ENCODE measurements around the gene C1QTNF5. TPM values are rescaled to one million over a fixed set of nuclear protein-coding genes. Genes with fewer than 3 reads are reported as not detected.

Gene C1QTNF5
- total RNA-seq, 2 donors from 2014 or later: 0.62 to 0.66 TPM

DNA sequence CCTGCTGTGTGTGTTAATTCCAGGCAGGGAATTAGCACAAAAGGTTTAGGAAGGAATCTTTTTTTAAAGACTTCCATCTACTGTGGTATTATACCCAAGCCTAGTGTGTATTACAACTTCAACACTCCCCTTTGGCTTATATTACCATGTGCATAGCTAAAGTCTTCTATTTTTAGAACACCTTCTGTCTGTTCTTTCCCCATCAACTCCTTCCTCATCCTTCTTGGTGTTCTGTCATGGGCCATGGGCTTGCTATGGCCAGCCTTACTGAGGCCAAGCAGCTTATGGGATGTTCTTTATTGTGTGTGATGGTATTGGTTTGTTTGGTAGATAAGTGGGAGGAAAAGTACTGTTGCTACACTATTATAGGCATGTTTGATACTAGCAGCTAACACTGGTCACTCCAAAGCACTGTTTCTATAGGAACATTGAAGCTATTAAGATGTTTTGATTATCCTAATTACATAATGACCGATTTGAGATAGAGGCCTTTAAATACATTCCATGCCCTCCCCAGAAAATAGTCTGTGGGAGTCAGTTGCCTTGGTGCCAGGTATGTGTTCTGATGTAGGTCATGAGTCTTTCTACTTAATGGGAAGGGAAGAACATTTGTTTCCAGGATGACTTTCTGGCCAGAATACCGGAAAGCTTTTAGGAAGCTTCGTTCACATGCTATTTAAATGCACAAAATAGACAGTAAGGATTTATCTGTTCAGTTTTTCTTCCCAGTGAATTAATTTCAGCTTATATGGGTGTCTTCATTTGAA lies 40.3 kb downstream of the C1QTNF5 start:
- Mint-ChIP-seq H3K4me3 (no peak overlapping the region), H3K36me3 (ENCODE audit: low read depth) (peaks cover 73% of the 10 kb centered on the region), H3K9me3 (no peaks in the 10 kb centered on the region), H3K27ac (no peak overlapping the region), H3K27me3 (ENCODE audit: insufficient read depth) (no peaks in the 10 kb centered on the region), H3K4me1 (no peaks in the 10 kb centered on the region)
- Histone ChIP-seq H3K9ac (ENCODE audit: extremely low read depth, low read length, poor library complexity, severe bottlenecking) (no peak overlapping the region), H3K27me3 (ENCODE audit: control insufficient read depth, insufficient read depth, low read length, poor library complexity, severe bottlenecking) (no peaks in the 10 kb centered on the region), H3K4me1 (ENCODE audit: control insufficient read depth, insufficient read depth, low read length) (no peaks in the 10 kb centered on the region), H3K27ac (ENCODE audit: low read depth, low read length) (no peak overlapping the region), H3K9me3 (ENCODE audit: control insufficient read depth, low read length) (no peaks in the 10 kb centered on the region), H3K4me3 (ENCODE audit: low read length) (no peak overlapping the region), H3K36me3 (ENCODE audit: control insufficient read depth, insufficient read depth, low read length) (peaks cover 78% of the 10 kb centered on the region)
- DNase-seq: no peak
- TF ChIP-seq, protein P1, sequence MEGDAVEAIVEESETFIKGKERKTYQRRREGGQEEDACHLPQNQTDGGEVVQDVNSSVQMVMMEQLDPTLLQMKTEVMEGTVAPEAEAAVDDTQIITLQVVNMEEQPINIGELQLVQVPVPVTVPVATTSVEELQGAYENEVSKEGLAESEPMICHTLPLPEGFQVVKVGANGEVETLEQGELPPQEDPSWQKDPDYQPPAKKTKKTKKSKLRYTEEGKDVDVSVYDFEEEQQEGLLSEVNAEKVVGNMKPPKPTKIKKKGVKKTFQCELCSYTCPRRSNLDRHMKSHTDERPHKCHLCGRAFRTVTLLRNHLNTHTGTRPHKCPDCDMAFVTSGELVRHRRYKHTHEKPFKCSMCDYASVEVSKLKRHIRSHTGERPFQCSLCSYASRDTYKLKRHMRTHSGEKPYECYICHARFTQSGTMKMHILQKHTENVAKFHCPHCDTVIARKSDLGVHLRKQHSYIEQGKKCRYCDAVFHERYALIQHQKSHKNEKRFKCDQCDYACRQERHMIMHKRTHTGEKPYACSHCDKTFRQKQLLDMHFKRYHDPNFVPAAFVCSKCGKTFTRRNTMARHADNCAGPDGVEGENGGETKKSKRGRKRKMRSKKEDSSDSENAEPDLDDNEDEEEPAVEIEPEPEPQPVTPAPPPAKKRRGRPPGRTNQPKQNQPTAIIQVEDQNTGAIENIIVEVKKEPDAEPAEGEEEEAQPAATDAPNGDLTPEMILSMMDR (conservative IDR thresholded peaks at IDR 0.05): no peak
- 80 to 100% methylated on average over 1 to 3 of the region's 3 CpGs for WGBS, 2 experiments (ENCODE audit: insufficient coverage in 1 of 2, insufficient read length in 1 of 2)

DNA sequence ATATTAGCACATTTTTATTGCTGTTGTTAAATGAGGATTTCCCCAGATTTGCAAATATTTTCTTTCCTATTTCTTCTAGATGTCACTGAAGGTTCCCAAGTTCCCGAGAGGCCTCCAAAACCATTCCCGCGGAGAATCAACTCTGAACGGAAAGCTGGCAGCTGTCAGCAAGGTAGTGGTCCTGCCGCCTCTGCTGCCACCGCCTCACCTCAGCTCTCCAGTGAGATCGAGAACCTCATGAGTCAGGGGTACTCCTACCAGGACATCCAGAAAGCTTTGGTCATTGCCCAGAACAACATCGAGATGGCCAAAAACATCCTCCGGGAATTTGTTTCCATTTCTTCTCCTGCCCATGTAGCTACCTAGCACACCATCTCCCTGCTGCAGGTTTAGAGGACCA lies 41.3 kb downstream of the C1QTNF5 start:
- no peaks in the 10 kb centered on the region for H3K9me3 ChIP-seq (ENCODE audit: control insufficient read depth, low read length)
- H3K27ac ChIP-seq (ENCODE audit: low read depth, low read length): no peak overlapping the region
- H3K4me1 ChIP-seq (ENCODE audit: control insufficient read depth, insufficient read depth, low read length): no peaks in the 10 kb centered on the region
- H3K27ac Mint-ChIP-seq: no peak overlapping the region
- H3K9me3 Mint-ChIP-seq: no peaks in the 10 kb centered on the region
- WGBS, 2 experiments (ENCODE audit: insufficient coverage in 1 of 2, insufficient read length in 1 of 2): 93 to 94% methylated on average over 6 to 9 of the region's 9 CpGs
- DNase-seq: no peak
- H3K36me3 ChIP-seq (ENCODE audit: control insufficient read depth, insufficient read depth, low read length): peaks cover 88% of the 10 kb centered on the region
- TF ChIP-seq, protein P1 (conservative IDR thresholded peaks at IDR 0.05): no peak
- no peaks in the 10 kb centered on the region for H3K27me3 Mint-ChIP-seq (ENCODE audit: insufficient read depth)
- no peak overlapping the region for H3K4me3 Mint-ChIP-seq
- no peak overlapping the region for H3K4me3 ChIP-seq (ENCODE audit: low read length)
- H3K36me3 Mint-ChIP-seq (ENCODE audit: low read depth): peaks cover 67% of the 10 kb centered on the region
- H3K9ac ChIP-seq (ENCODE audit: extremely low read depth, low read length, poor library complexity, severe bottlenecking): no peak overlapping the region
- H3K27me3 ChIP-seq (ENCODE audit: control insufficient read depth, insufficient read depth, low read length, poor library complexity, severe bottlenecking): no peaks in the 10 kb centered on the region
- H3K4me1 Mint-ChIP-seq: no peaks in the 10 kb centered on the region

DNA sequence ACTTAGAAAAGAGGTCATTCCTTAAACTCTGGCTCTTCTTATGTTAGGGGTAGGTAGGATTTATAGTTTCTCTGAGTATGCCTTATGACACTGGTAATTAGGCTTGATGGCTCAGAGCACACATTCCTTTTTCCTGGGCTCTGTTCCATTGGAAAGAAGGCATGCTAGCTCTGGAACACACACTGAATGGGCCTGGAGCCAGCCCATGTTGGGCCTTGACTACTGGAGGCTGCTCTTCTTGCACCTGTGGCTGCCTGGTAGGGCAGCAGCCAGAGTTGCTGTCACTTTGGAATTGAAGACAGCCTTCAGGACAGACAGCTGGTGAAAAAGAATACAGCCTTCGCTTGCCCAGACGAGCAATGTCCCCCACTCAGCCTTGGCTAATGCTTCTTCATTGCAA lies 42.0 kb downstream of the C1QTNF5 start:
- no peaks in the 10 kb centered on the region for H3K27me3 ChIP-seq (ENCODE audit: control insufficient read depth, insufficient read depth, low read length, poor library complexity, severe bottlenecking)
- Mint-ChIP-seq H3K9me3 (no peaks in the 10 kb centered on the region), H3K4me3 (no peak overlapping the region), H3K27ac (no peak overlapping the region), H3K4me1 (no peaks in the 10 kb centered on the region), H3K36me3 (ENCODE audit: low read depth) (peaks cover 67% of the 10 kb centered on the region), H3K27me3 (ENCODE audit: insufficient read depth) (no peaks in the 10 kb centered on the region)
- TF ChIP-seq, protein P1 (conservative IDR thresholded peaks at IDR 0.05): no peak
- no peak overlapping the region for H3K27ac ChIP-seq (ENCODE audit: low read depth, low read length)
- 82 to 100% methylated on average over 2 of the region's 2 CpGs for WGBS, 2 experiments (ENCODE audit: insufficient coverage in 1 of 2, insufficient read length in 1 of 2)
- no peaks in the 10 kb centered on the region for H3K9me3 ChIP-seq (ENCODE audit: control insufficient read depth, low read length)
- no peak overlapping the region for H3K9ac ChIP-seq (ENCODE audit: extremely low read depth, low read length, poor library complexity, severe bottlenecking)
- peaks cover 86% of the 10 kb centered on the region for H3K36me3 ChIP-seq (ENCODE audit: control insufficient read depth, insufficient read depth, low read length)
- DNase-seq: no peak
- no peak overlapping the region for H3K4me3 ChIP-seq (ENCODE audit: low read length)
- no peaks in the 10 kb centered on the region for H3K4me1 ChIP-seq (ENCODE audit: control insufficient read depth, insufficient read depth, low read length)

All from endodermal cell (in vitro differentiated cells).